WTC11 (cell line): ENCODE results near the gene SH2D4B. TPM values are rescaled to one million over a fixed set of nuclear protein-coding genes. Genes with fewer than 3 reads are reported as not detected.

Experiments used
- ATAC-seq: fragments of 200-7000 bp; cut with Tn5 transposase; 2 replicates; pipeline ENCODE4 v1.10.0; 2021; ENCODE audit warnings: mild to moderate bottlenecking, moderate library complexity
- CTCF ChIA-PET: fragments of 300-600 bp; sonication (Branson Sonifier 250); formaldehyde crosslinking; loops from one replicate; lab custom pipeline; 2021; ENCODE audit warnings: antibody characterized with exemption; lab: Charles Lee
- POLR2A ChIA-PET: fragments of 350-600 bp; sonication (Branson Sonifier 250); formaldehyde crosslinking; loops from one replicate; lab custom pipeline; 2021; ENCODE audit warnings: antibody characterized with exemption; lab: Charles Lee
- DNase-seq: peaks from one replicate; pipeline ENCODE4 v3.0.0; 2021; ENCODE audit warnings: low spot score
- H3K27ac Mint-ChIP-seq: 2 replicates; pipeline ENCODE4 v1.8.0; 2021; ENCODE audit warnings: mixed read lengths
- H3K27me3 Mint-ChIP-seq: 2 replicates; pipeline ENCODE4 v1.8.0; 2021; ENCODE audit warnings: low read depth, mild to moderate bottlenecking, moderate library complexity, mixed read lengths
- H3K36me3 Mint-ChIP-seq: 2 replicates; pipeline ENCODE4 v1.8.0; 2021; ENCODE audit warnings: mixed read lengths
- H3K4me1 Mint-ChIP-seq: 2 replicates; pipeline ENCODE4 v1.8.0; 2022; ENCODE audit warnings: mixed read lengths
- H3K4me3 Mint-ChIP-seq: 2 replicates; pipeline ENCODE4 v1.8.0; 2021; ENCODE audit warnings: mild to moderate bottlenecking, moderate library complexity, mixed read lengths
- H3K9me3 Mint-ChIP-seq: 2 replicates; pipeline ENCODE4 v1.8.0; 2021; ENCODE audit warnings: mixed read lengths
- ELF4 ChIP-seq: sonication (generic); formaldehyde crosslinking; IDR thresholded peaks from 2 replicates; pipeline ENCODE4 v1.8.1; 2022; ENCODE audit warnings: low read depth, mild to moderate bottlenecking, moderate library complexity, missing genetic modification reagents
- GABPB1 ChIP-seq: sonication (generic); formaldehyde crosslinking; IDR thresholded peaks from 2 replicates; pipeline ENCODE4 v1.8.1; 2023; ENCODE audit warnings: mild to moderate bottlenecking, missing genetic modification reagents
- GTF2I ChIP-seq: fragments of 250-450 bp; sonication (Bioruptor Pico); conservative IDR thresholded peaks from 2 replicates; pipeline ENCODE4 v1.4.0; 2021; ENCODE audit warnings: mild to moderate bottlenecking
- MXD4 ChIP-seq: fragments of 250-450 bp; sonication (Bioruptor Pico); IDR thresholded peaks from 2 replicates; pipeline ENCODE4 v1.8.0; 2021; ENCODE audit warnings: mild to moderate bottlenecking, moderate library complexity, borderline replicate concordance
- MYBL2 ChIP-seq: sonication (generic); formaldehyde crosslinking; IDR thresholded peaks from 2 replicates; pipeline ENCODE4 v1.8.1; 2023; ENCODE audit warnings: mild to moderate bottlenecking, moderate library complexity, missing genetic modification reagents
- NFATC4 ChIP-seq: fragments of 250-450 bp; sonication (Bioruptor Pico); IDR thresholded peaks from 2 replicates; pipeline ENCODE4 v1.9.0; 2021; ENCODE audit warnings: mild to moderate bottlenecking
- NFE2L1 ChIP-seq: sonication (generic); formaldehyde crosslinking; IDR thresholded peaks from 2 replicates; pipeline ENCODE4 v1.8.1; 2023; ENCODE audit warnings: missing genetic modification reagents
- NR3C1 ChIP-seq: sonication (generic); formaldehyde crosslinking; conservative IDR thresholded peaks from 2 replicates; pipeline ENCODE4 v1.8.1; 2023; ENCODE audit warnings: low read depth, mild to moderate bottlenecking, missing genetic modification reagents
- PRRX2 ChIP-seq: fragments of 250-450 bp; sonication (Bioruptor Pico); IDR thresholded peaks from 2 replicates; pipeline ENCODE4 v1.8.0; 2021; ENCODE audit warnings: mild to moderate bottlenecking
- SMAD3 ChIP-seq: sonication (generic); formaldehyde crosslinking; IDR thresholded peaks from 2 replicates; pipeline ENCODE4 v1.8.0; 2022; ENCODE audit warnings: missing genetic modification reagents, mild to moderate bottlenecking, borderline replicate concordance
- SOX15 ChIP-seq: fragments of 250-450 bp; sonication (Bioruptor Pico); IDR thresholded peaks from 2 replicates; pipeline ENCODE4 v1.9.0; 2021; ENCODE audit warnings: mild to moderate bottlenecking
- SP1 ChIP-seq: sonication (generic); formaldehyde crosslinking; conservative IDR thresholded peaks from 2 replicates; pipeline ENCODE4 v1.8.1; 2022; ENCODE audit warnings: missing genetic modification reagents
- TCF7 ChIP-seq: sonication (generic); formaldehyde crosslinking; IDR thresholded peaks from 2 replicates; pipeline ENCODE4 v1.8.0; 2022; ENCODE audit warnings: mild to moderate bottlenecking, low read depth, missing genetic modification reagents, moderate library complexity
- TEAD1 ChIP-seq: sonication (generic); formaldehyde crosslinking; IDR thresholded peaks from 2 replicates; pipeline ENCODE4 v1.8.0; 2022; ENCODE audit warnings: mild to moderate bottlenecking, missing genetic modification reagents
- ZNF138 ChIP-seq: sonication (generic); formaldehyde crosslinking; conservative IDR thresholded peaks from 2 replicates; pipeline ENCODE4 v1.8.1; 2022; ENCODE audit warnings: mild to moderate bottlenecking, moderate library complexity, missing genetic modification reagents
- ZNF263 ChIP-seq: sonication (generic); formaldehyde crosslinking; IDR thresholded peaks from 2 replicates; pipeline ENCODE4 v1.8.1; 2022; ENCODE audit warnings: low read depth, mild to moderate bottlenecking, moderate library complexity, missing genetic modification reagents
- total RNA-seq: library from RNA; stranded (reverse); gene quantifications from 3 replicates; pipeline ENCODE4 v1.2.3, GENCODE V29; 2021
- TF ChIP-seq, protein P1 (sequence below): fragments of 250-450 bp; sonication (Bioruptor Pico); IDR thresholded peaks from 2 replicates; pipeline ENCODE4 v1.8.0; 2021; ENCODE audit warnings: mild to moderate bottlenecking
- TF ChIP-seq, protein P2 (sequence below): fragments of 250-450 bp; sonication (Bioruptor Pico); conservative IDR thresholded peaks from 2 replicates; pipeline ENCODE4 v1.9.0; 2021; ENCODE audit warnings: mild to moderate bottlenecking
- TF ChIP-seq, protein P3 (sequence below): sonication (generic); formaldehyde crosslinking; IDR thresholded peaks from 2 replicates; pipeline ENCODE4 v1.8.1; 2023; ENCODE audit warnings: mild to moderate bottlenecking, moderate library complexity, missing genetic modification reagents
- TF ChIP-seq, protein P4 (sequence below): sonication (generic); formaldehyde crosslinking; IDR thresholded peaks from 2 replicates; pipeline ENCODE4 v1.8.0; 2023; ENCODE audit warnings: missing genetic modification reagents
- TF ChIP-seq, protein P5 (sequence below): sonication (generic); formaldehyde crosslinking; IDR thresholded peaks from 2 replicates; pipeline ENCODE4 v1.8.1; 2022; ENCODE audit warnings: missing genetic modification reagents, borderline replicate concordance
- TF ChIP-seq, protein P6 (sequence below): fragments of 250-450 bp; sonication (Bioruptor Pico); IDR thresholded peaks from 2 replicates; pipeline ENCODE4 v2.1.2; 2022; ENCODE audit warnings: mild to moderate bottlenecking, moderate library complexity
- TF ChIP-seq, protein P7 (sequence below): fragments of 200-600 bp; IDR thresholded peaks from 2 replicates; pipeline ENCODE4 v1.8.0; 2022; ENCODE audit warnings: antibody characterized with exemption
- TF ChIP-seq, protein P8 (sequence below): sonication (generic); formaldehyde crosslinking; IDR thresholded peaks from 2 replicates; pipeline ENCODE4 v1.8.1; 2022; ENCODE audit warnings: mild to moderate bottlenecking, moderate library complexity, missing genetic modification reagents

The SH2D4B gene
- total RNA-seq, 1 experiment from 2014 or later, result 0.04 TPM

DNA sequence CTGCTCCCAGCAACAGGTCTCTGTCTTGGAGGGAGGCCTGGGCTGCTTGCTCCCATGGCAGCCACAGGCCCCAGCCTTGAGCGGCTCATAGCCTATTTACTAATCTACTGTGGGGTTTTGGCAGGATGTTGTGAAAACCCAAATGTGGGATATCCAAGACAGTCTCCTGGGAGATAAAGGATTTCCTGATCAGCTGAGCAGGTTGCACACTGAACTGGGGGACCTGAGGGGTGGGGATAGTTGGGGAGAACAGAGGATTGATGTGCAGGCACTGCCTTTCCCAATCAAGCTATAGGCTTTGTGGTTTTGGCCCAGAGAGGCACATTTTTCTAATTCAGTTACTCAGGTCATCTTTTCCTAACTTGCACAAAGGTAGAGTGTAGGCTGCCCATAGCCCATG is 92.6 kb downstream of the SH2D4B start:
- TF ChIP-seq TEAD1 (CRISPR knock-in tag) (no peak), PRRX2 (CRISPR knock-in tag) (no peak), MXD4 (no peak), TCF7 (CRISPR knock-in tag) (no peak), NR3C1 (CRISPR knock-in tag) (no peak), SOX15 (CRISPR knock-in tag) (no peak), NFATC4 (CRISPR knock-in tag) (no peak), SP1 (CRISPR knock-in tag) (no peak), GABPB1 (no peak)
- TF ChIP-seq, protein P1, sequence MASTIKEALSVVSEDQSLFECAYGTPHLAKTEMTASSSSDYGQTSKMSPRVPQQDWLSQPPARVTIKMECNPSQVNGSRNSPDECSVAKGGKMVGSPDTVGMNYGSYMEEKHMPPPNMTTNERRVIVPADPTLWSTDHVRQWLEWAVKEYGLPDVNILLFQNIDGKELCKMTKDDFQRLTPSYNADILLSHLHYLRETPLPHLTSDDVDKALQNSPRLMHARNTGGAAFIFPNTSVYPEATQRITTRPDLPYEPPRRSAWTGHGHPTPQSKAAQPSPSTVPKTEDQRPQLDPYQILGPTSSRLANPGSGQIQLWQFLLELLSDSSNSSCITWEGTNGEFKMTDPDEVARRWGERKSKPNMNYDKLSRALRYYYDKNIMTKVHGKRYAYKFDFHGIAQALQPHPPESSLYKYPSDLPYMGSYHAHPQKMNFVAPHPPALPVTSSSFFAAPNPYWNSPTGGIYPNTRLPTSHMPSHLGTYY (CRISPR knock-in tag), result no peak
- TF ChIP-seq, protein P2, sequence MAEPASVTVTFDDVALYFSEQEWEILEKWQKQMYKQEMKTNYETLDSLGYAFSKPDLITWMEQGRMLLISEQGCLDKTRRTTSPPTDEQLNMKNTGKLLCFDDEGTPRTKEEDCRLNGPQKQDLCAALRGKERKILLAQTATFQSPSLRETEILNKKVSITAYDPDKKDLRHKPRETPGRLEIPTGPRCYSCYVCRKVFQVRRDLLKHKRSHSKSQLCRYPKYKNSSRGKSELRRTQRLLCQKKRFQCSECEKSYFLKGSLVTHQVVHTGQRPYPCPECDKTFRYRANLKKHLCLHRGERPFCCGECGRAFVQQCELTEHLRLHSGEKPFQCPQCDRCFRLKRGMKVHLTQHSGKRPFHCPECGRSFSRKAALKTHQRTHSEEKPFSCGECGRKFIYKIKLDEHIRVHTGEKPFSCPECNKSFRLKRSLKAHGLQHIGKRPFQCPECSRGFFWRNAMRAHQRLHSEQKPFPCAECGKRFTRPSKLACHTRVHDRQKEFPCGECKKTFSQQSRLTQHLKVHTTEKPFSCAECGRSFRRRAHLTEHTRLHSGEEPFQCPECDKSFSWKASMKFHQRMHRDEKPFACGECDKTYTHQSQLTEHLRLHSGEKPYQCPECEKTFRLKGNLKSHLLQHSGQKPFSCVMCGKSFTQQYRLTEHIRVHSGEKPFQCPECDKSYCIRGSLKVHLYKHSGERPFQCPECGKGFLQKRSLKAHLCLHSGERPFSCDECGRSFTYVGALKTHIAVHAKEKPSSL (CRISPR knock-in tag), result no peak
- TF ChIP-seq, protein P3, sequence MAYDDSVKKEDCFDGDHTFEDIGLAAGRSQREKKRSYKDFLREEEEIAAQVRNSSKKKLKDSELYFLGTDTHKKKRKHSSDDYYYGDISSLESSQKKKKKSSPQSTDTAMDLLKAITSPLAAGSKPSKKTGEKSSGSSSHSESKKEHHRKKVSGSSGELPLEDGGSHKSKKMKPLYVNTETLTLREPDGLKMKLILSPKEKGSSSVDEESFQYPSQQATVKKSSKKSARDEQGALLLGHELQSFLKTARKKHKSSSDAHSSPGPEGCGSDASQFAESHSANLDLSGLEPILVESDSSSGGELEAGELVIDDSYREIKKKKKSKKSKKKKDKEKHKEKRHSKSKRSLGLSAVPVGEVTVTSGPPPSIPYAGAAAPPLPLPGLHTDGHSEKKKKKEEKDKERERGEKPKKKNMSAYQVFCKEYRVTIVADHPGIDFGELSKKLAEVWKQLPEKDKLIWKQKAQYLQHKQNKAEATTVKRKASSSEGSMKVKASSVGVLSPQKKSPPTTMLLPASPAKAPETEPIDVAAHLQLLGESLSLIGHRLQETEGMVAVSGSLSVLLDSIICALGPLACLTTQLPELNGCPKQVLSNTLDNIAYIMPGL (CRISPR knock-in tag), result no peak
- TF ChIP-seq, protein P4, sequence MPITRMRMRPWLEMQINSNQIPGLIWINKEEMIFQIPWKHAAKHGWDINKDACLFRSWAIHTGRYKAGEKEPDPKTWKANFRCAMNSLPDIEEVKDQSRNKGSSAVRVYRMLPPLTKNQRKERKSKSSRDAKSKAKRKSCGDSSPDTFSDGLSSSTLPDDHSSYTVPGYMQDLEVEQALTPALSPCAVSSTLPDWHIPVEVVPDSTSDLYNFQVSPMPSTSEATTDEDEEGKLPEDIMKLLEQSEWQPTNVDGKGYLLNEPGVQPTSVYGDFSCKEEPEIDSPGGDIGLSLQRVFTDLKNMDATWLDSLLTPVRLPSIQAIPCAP (CRISPR knock-in tag), result no peak
- TF ChIP-seq, protein P5, sequence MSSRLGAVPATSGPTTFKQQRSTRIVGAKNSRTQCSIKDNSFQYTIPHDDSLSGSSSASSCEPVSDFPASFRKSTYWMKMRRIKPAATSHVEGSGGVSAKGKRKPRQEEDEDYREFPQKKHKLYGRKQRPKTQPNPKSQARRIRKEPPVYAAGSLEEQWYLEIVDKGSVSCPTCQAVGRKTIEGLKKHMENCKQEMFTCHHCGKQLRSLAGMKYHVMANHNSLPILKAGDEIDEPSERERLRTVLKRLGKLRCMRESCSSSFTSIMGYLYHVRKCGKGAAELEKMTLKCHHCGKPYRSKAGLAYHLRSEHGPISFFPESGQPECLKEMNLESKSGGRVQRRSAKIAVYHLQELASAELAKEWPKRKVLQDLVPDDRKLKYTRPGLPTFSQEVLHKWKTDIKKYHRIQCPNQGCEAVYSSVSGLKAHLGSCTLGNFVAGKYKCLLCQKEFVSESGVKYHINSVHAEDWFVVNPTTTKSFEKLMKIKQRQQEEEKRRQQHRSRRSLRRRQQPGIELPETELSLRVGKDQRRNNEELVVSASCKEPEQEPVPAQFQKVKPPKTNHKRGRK (CRISPR knock-in tag), result no peak
- TF ChIP-seq, protein P6, sequence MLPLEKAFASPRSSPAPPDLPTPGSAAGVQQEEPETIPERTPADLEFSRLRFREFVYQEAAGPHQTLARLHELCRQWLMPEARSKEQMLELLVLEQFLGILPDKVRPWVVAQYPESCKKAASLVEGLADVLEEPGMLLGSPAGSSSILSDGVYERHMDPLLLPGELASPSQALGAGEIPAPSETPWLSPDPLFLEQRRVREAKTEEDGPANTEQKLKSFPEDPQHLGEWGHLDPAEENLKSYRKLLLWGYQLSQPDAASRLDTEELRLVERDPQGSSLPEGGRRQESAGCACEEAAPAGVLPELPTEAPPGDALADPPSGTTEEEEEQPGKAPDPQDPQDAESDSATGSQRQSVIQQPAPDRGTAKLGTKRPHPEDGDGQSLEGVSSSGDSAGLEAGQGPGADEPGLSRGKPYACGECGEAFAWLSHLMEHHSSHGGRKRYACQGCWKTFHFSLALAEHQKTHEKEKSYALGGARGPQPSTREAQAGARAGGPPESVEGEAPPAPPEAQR (CRISPR knock-in tag), result no peak
- TF ChIP-seq, all 79 proteins: peak for 0
- DNase-seq (no peak), ATAC-seq (no peak)
- Mint-ChIP-seq H3K36me3 (peaks cover 13% of the 10 kb centered on the region), H3K4me3 (no peak overlapping the region), H3K9me3 (peaks cover 29% of the 10 kb centered on the region), H3K27me3 (no peaks in the 10 kb centered on the region; the same call in 1 of the 2 replicates), H3K27ac (no peak overlapping the region), H3K4me1 (peaks cover 6% of the 10 kb centered on the region)
- CTCF ChIA-PET, result interaction anchor here (1.2 kb wide), 1 partner anchor 32 kb away, joined by 4 read pairs; no protein-coding TSS in a partner anchor
- POLR2A ChIA-PET, result no interaction called here

DNA sequence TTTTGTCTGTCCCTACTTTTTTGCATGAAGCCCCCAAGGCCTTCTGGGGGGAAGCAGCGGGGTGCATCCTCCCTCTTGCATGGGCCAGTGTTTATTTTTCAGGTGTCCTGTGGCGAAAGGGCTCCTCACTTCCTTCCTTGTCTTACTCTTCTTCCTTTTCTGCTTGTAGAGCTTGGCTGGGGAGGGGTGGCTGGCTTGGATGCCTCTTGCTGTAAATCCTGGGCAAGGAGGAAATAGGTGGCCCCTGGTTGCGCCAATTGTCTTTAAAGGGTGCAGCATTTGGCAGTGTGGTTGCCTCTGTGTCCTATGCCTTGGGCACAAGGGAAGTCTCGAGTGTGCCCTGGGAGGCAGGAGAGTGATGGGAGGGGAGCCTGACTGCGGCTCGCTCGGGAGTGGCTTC is 95.0 kb downstream of the SH2D4B start:
- no peaks in the 10 kb centered on the region; the same call in 1 of the 2 replicates for H3K36me3 Mint-ChIP-seq
- H3K27me3 Mint-ChIP-seq, result peaks cover 8% of the 10 kb centered on the region
- no peak overlapping the region for H3K4me3 Mint-ChIP-seq
- no peak for ATAC-seq
- peaks cover 28% of the 10 kb centered on the region for H3K9me3 Mint-ChIP-seq
- DNase-seq, result no peak
- CTCF ChIA-PET, result no interaction called here
- TF ChIP-seq GTF2I (CRISPR knock-in tag) (no peak), ELF4 (CRISPR knock-in tag) (no peak), MYBL2 (CRISPR knock-in tag) (no peak), MXD4 (no peak), ZNF263 (CRISPR knock-in tag) (no peak), NFE2L1 (no peak), SMAD3 (no peak), NR3C1 (CRISPR knock-in tag) (no peak), ZNF138 (CRISPR knock-in tag) (no peak)
- TF ChIP-seq, protein P7, sequence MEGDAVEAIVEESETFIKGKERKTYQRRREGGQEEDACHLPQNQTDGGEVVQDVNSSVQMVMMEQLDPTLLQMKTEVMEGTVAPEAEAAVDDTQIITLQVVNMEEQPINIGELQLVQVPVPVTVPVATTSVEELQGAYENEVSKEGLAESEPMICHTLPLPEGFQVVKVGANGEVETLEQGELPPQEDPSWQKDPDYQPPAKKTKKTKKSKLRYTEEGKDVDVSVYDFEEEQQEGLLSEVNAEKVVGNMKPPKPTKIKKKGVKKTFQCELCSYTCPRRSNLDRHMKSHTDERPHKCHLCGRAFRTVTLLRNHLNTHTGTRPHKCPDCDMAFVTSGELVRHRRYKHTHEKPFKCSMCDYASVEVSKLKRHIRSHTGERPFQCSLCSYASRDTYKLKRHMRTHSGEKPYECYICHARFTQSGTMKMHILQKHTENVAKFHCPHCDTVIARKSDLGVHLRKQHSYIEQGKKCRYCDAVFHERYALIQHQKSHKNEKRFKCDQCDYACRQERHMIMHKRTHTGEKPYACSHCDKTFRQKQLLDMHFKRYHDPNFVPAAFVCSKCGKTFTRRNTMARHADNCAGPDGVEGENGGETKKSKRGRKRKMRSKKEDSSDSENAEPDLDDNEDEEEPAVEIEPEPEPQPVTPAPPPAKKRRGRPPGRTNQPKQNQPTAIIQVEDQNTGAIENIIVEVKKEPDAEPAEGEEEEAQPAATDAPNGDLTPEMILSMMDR, result no peak
- TF ChIP-seq, protein P8, sequence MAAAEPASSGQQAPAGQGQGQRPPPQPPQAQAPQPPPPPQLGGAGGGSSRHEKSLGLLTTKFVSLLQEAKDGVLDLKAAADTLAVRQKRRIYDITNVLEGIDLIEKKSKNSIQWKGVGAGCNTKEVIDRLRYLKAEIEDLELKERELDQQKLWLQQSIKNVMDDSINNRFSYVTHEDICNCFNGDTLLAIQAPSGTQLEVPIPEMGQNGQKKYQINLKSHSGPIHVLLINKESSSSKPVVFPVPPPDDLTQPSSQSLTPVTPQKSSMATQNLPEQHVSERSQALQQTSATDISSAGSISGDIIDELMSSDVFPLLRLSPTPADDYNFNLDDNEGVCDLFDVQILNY (CRISPR knock-in tag), result no peak
- no peak overlapping the region for H3K27ac Mint-ChIP-seq
- H3K4me1 Mint-ChIP-seq, result peaks cover 6% of the 10 kb centered on the region
- POLR2A ChIA-PET, result no interaction called here
